DOHH2 (cell line): Measurements from ENCODE around the gene PLEKHN1.
"Not testable (repeated sequence)": the region's sequence is repeated elsewhere in the genome, so short reads cannot be mapped to it uniquely, and the experiment has no call there.

Experiments used
- CTCF ChIP-seq: fragments of 200-600 bp; sonication (generic); IDR thresholded peaks from one replicate; pipeline ENCODE4 v1.5.1; 2014; ENCODE audit warnings: antibody characterized with exemption, mild to moderate bottlenecking, low read depth, low read length; ENCODE audit not compliant: poor library complexity, severe bottlenecking
- EZH2phosphoT487 ChIP-seq: fragments of 200-600 bp; sonication (generic); IDR thresholded peaks from 2 replicates; pipeline ENCODE4 v1.6.1; 2017; ENCODE audit warnings: borderline replicate concordance, mild to moderate bottlenecking, antibody characterized with exemption, low read length, moderate library complexity, mixed read lengths

- not testable (repeated sequence) for TF ChIP-seq CTCF, EZH2phosphoT487
Observed at GRCh38 chr1:991275-991674, 25.0 kb downstream of the PLEKHN1 start.
